Transverse colon (tissue), 4 donors: ENCODE results near the gene EID2B.

Experiments
- EP300 ChIP-seq: sonication (generic); formaldehyde crosslinking; IDR thresholded peaks from one replicate; pipeline ENCODE4 v1.6.1; 2017; ENCODE audit warnings: antibody characterized with exemption, low read depth
- POLR2A ChIP-seq: fragments of 450-650 bp; IDR thresholded peaks from one replicate; pipeline ENCODE4 v1.6.1; 2016; ENCODE audit warnings: antibody characterized with exemption, mild to moderate bottlenecking, moderate library complexity
- POLR2AphosphoS5 ChIP-seq, 3 donors: sonication (generic); formaldehyde crosslinking; IDR thresholded peaks; one replicate each; pipeline ENCODE4 v1.6.1; 2016; ENCODE audit warnings: antibody characterized with exemption in 3 of 3
- TF ChIP-seq, protein P1 (sequence below), 5 experiments: fragments of 200-600 bp in 3 of 5; fragments of 450-650 bp in 2 of 5; sonication (generic) in 3 of 5; IDR thresholded peaks; 1 replicate in 2 of 5; 2 replicates in 3 of 5; pipeline ENCODE4 v1.5.1; 2016 to 2017; ENCODE audit warnings: antibody characterized with exemption in 5 of 5, inconsistent platforms in 3 of 5, mild to moderate bottlenecking in 2 of 5, moderate library complexity in 1 of 5

DNA sequence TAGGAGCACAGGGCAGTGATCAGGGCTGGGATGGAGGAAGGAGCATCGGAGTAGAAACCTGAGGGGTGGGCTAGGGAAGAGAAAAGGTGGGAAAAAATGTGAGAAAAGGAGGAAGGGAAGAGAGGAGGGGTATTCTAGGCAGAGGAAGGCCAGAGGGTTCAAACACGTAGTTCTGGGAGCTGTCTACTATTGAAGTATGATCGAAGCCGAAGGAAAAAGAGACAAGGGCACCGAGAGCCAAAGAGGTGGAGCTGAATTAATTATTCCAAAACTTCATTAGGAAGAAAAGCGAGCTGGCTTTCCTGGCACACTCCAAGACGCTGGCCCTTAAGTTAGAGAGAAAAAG, 26.1 kb downstream of the EID2B start:
- TF ChIP-seq, protein P1, sequence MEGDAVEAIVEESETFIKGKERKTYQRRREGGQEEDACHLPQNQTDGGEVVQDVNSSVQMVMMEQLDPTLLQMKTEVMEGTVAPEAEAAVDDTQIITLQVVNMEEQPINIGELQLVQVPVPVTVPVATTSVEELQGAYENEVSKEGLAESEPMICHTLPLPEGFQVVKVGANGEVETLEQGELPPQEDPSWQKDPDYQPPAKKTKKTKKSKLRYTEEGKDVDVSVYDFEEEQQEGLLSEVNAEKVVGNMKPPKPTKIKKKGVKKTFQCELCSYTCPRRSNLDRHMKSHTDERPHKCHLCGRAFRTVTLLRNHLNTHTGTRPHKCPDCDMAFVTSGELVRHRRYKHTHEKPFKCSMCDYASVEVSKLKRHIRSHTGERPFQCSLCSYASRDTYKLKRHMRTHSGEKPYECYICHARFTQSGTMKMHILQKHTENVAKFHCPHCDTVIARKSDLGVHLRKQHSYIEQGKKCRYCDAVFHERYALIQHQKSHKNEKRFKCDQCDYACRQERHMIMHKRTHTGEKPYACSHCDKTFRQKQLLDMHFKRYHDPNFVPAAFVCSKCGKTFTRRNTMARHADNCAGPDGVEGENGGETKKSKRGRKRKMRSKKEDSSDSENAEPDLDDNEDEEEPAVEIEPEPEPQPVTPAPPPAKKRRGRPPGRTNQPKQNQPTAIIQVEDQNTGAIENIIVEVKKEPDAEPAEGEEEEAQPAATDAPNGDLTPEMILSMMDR (IDR thresholded peaks at IDR 0.05): no peak
- TF ChIP-seq POLR2A: no peak
- no peak for TF ChIP-seq EP300
- TF ChIP-seq POLR2AphosphoS5 (IDR thresholded peaks at IDR 0.05): no peak
